ENCODE results near the gene HK3. TPM values are rescaled to one million over a fixed set of nuclear protein-coding genes. Genes with fewer than 3 reads are reported as not detected.

HK3 gene
- total and polyA plus RNA-seq, 2 of the 8 experiments (the other 6 are each of a cell fraction or from before 2014, with no cell fraction given) = not detected

- no peak overlapping the region for H3K14ac ChIP-seq (ENCODE audit: insufficient read length)
- no peak overlapping the region for H2BK15ac ChIP-seq (ENCODE audit: low read length)
- ChIA-PET POLR2A (ENCODE audit: partially characterized antibody) (interaction anchor here (1.0 kb wide), 1 partner anchor 9 kb away, joined by 3 read pairs; no protein-coding TSS in a partner anchor), CTCF (ENCODE audit: partially characterized antibody) (interaction anchor here (0.7 to 3.3 kb wide), 14 partner anchors 9 to 244 kb away, joined by 3 to 14 read pairs (median 4); no protein-coding TSS in a partner anchor)
- H3K79me1 ChIP-seq (ENCODE audit: low read depth, low read length) = no peaks in the 10 kb centered on the region
- no peak overlapping the region for H3K4me3 ChIP-seq (ENCODE audit: extremely low read depth in 1 of 4, insufficient read depth in 2 of 4, low read depth in 3 of 4, low read length in 4 of 4)
- H3K4me2 ChIP-seq (ENCODE audit: insufficient read depth in 1 of 2, low read depth in 2 of 2, low read length in 2 of 2) = no peak overlapping the region
- no peak overlapping the region for H3K18ac ChIP-seq (ENCODE audit: extremely low read depth, low read length)
- H3K4me1 ChIP-seq (replicated peaks in 1 of 4; ENCODE audit: control insufficient read depth in 3 of 4, insufficient read depth in 4 of 4, low read length in 3 of 4) = peaks cover 0 to 6% (median 3%) of the 10 kb centered on the region in 4 experiments; a peak in 5 of 7 replicates
- H4K5ac ChIP-seq (ENCODE audit: insufficient read length, low read depth, low read length) = no peak overlapping the region
- no peak overlapping the region for H2BK12ac ChIP-seq (ENCODE audit: low read depth, low read length)
- no peaks in the 10 kb centered on the region for H3K27me3 ChIP-seq (replicated peaks in 1 of 4; ENCODE audit: control insufficient read depth in 3 of 4, extremely low read depth in 1 of 4, insufficient read depth in 3 of 4, low read length in 3 of 4)
- no peak overlapping the region for H2AFZ ChIP-seq (ENCODE audit: low read length)
- no peaks in the 10 kb centered on the region for H3K79me2 ChIP-seq (ENCODE audit: control insufficient read depth in 1 of 2, insufficient read depth in 2 of 2, low read length in 2 of 2)
- no peaks in the 10 kb centered on the region for H4K20me1 ChIP-seq (replicated peaks in 1 of 2; ENCODE audit: control insufficient read depth in 1 of 2, insufficient read depth in 2 of 2, low read length in 2 of 2)
- H2BK20ac ChIP-seq (ENCODE audit: low read length) = no peak overlapping the region
- no peak overlapping the region for H4K91ac ChIP-seq (replicated peaks; ENCODE audit: insufficient read length, low read length)
- H2AK5ac ChIP-seq (ENCODE audit: low read depth, low read length) = no peak overlapping the region
- H3K9ac ChIP-seq (replicated peaks in 1 of 4; ENCODE audit: extremely low read depth in 1 of 4, low read depth in 3 of 4, low read length in 3 of 4) = no peak overlapping the region
- no peak overlapping the region for H3K27ac ChIP-seq (ENCODE audit: low read depth, low read length)
- H3K4ac ChIP-seq (replicated peaks; ENCODE audit: insufficient read length, low read depth, low read length) = no peak overlapping the region
- 90% methylated on average over 6 of the region's 6 CpGs; no CpG with 5 or more reads in 1 of the 2 experiments for WGBS, 2 experiments (ENCODE audit: extremely low coverage in 1 of 2, insufficient coverage in 1 of 2, insufficient read length in 1 of 2, insufficient replicate concordance in 2 of 2, low coverage in 1 of 2, low lambda C conversion rate in 2 of 2, missing lambda C conversion rate in 1 of 2)
- peaks cover 15 to 44% (median 38%) of the 10 kb centered on the region in 4 experiments; a peak in 7 of 8 replicates for H3K36me3 ChIP-seq (ENCODE audit: control insufficient read depth in 2 of 4, insufficient read depth in 4 of 4, low read length in 3 of 4)
- no peaks in the 10 kb centered on the region for H3K23me2 ChIP-seq (ENCODE audit: low read depth, low read length)
- H4K8ac ChIP-seq (ENCODE audit: extremely low read depth, insufficient read depth, low read length) = no peak overlapping the region
- H2BK120ac ChIP-seq (replicated peaks; ENCODE audit: low read depth, low read length) = no peak overlapping the region
- no peak overlapping the region for H3K56ac ChIP-seq (replicated peaks; ENCODE audit: insufficient read length, low read depth, low read length)
- no peak for DNase-seq (ENCODE audit: low read depth in 1 of 2, low spot score in 2 of 2)
- FAIRE-seq = no peak
- no peak overlapping the region for H3K23ac ChIP-seq (ENCODE audit: insufficient read length)
- H3K9me3 ChIP-seq (ENCODE audit: insufficient read depth in 2 of 2, low read depth in 1 of 2, low read length in 1 of 2) = no peaks in the 10 kb centered on the region
- H2BK5ac ChIP-seq (ENCODE audit: low read depth, low read length) = no peak overlapping the region
- TF ChIP-seq POLR2A (IDR thresholded peaks at IDR 0.05; ENCODE audit: control extremely low read depth in 1 of 2, low read depth in 2 of 2, low read length in 2 of 2) = no peak
- TF ChIP-seq BRCA1 (IDR thresholded peaks at IDR 0.05; ENCODE audit: low read depth, low read length) = no peak
- no peak for TF ChIP-seq RXRA (IDR thresholded peaks at IDR 0.05; ENCODE audit: insufficient read depth, low read depth, low read length)
- no peak for TF ChIP-seq CEBPB (IDR thresholded peaks at IDR 0.05; ENCODE audit: low read depth, low read length)
- no peak for TF ChIP-seq SP2 (IDR thresholded peaks at IDR 0.05; ENCODE audit: low read length)
- TF ChIP-seq MAFK (IDR thresholded peaks at IDR 0.05; ENCODE audit: low read depth, low read length) = no peak
- TF ChIP-seq TCF12 (IDR thresholded peaks at IDR 0.05; ENCODE audit: low read depth, low read length) = no peak
- TF ChIP-seq TAF7 (optimal IDR thresholded peaks at IDR 0.05; ENCODE audit: borderline replicate concordance, low read depth, low read length) = no peak
- TF ChIP-seq HDAC6 (IDR thresholded peaks at IDR 0.05; ENCODE audit: low read depth, low read length) = no peak
- no peak for TF ChIP-seq CREB1 (IDR thresholded peaks at IDR 0.05)
- TF ChIP-seq SRF (IDR thresholded peaks at IDR 0.05; ENCODE audit: low read depth, low read length) = no peak
- TF ChIP-seq CHD2 (IDR thresholded peaks at IDR 0.05; ENCODE audit: low read length) = no peak
- TF ChIP-seq ASH2L (IDR thresholded peaks at IDR 0.05; ENCODE audit: low read length) = no peak
- TF ChIP-seq, protein P1, sequence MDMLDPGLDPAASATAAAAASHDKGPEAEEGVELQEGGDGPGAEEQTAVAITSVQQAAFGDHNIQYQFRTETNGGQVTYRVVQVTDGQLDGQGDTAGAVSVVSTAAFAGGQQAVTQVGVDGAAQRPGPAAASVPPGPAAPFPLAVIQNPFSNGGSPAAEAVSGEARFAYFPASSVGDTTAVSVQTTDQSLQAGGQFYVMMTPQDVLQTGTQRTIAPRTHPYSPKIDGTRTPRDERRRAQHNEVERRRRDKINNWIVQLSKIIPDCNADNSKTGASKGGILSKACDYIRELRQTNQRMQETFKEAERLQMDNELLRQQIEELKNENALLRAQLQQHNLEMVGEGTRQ (IDR thresholded peaks at IDR 0.05; ENCODE audit: low read length) = no peak
Observed at GRCh38 chr5:176902102-176902814, 3.1 kb upstream of the HK3 start.

All from H1 (cell line).